Glutamatergic neuron (in vitro differentiated cells): ENCODE data around the gene TAMM41. TPM values are rescaled to one million over a fixed set of nuclear protein-coding genes. Genes with fewer than 3 reads are reported as not detected.
"Not testable (repeated sequence)": the region's sequence is repeated elsewhere in the genome, so short reads cannot be mapped to it uniquely, and the experiment has no call there.

Experiments used
- DNase-seq: peaks from one replicate; pipeline ENCODE4 v3.0.0; 2022
- H3K27ac Mint-ChIP-seq: one replicate; pipeline ENCODE4 v1.8.0; 2020; ENCODE audit warnings: mild to moderate bottlenecking, mixed read lengths, inconsistent platforms; ENCODE audit not compliant: unreplicated experiment
- H3K27me3 Mint-ChIP-seq: one replicate; pipeline ENCODE4 v1.8.0; 2020; ENCODE audit warnings: mild to moderate bottlenecking, moderate library complexity, mixed read lengths, inconsistent platforms; ENCODE audit not compliant: unreplicated experiment
- H3K36me3 Mint-ChIP-seq: one replicate; pipeline ENCODE4 v1.8.0; 2020; ENCODE audit warnings: mild to moderate bottlenecking, mixed read lengths, inconsistent platforms; ENCODE audit not compliant: unreplicated experiment
- H3K4me1 Mint-ChIP-seq: one replicate; pipeline ENCODE4 v1.8.0; 2020; ENCODE audit warnings: mild to moderate bottlenecking, low read depth, mixed read lengths, inconsistent platforms; ENCODE audit not compliant: unreplicated experiment
- H3K4me3 Mint-ChIP-seq: one replicate; pipeline ENCODE4 v1.8.0; 2020; ENCODE audit warnings: mild to moderate bottlenecking, mixed read lengths, inconsistent platforms; ENCODE audit not compliant: unreplicated experiment
- H3K9me3 Mint-ChIP-seq: one replicate; pipeline ENCODE4 v1.8.0; 2020; ENCODE audit warnings: mild to moderate bottlenecking, moderate library complexity, mixed read lengths, inconsistent platforms; ENCODE audit not compliant: unreplicated experiment
- long read RNA-seq: library from polyadenylated mRNA; unstranded; transcript quantifications from one replicate; pipeline ENCODE4 v2.0.0, GENCODE V29; 2020; ENCODE audit not compliant: unreplicated experiment
- total RNA-seq: library from RNA; stranded (reverse); fragmentation: NEBNext Ultra II Directional; extraction: Animal tissue kit (Norgen Biotek cat#: 25700); gene quantifications from one replicate; pipeline ENCODE4 v1.2.1, GENCODE V29; 2021; ENCODE audit not compliant: unreplicated experiment
- TF ChIP-seq, protein P1 (sequence below): fragments of 200-600 bp; sonication (generic); IDR thresholded peaks from one replicate; pipeline ENCODE4 v1.5.0; 2021; ENCODE audit not compliant: partially characterized antibody, unreplicated experiment

Gene TAMM41
- total RNA-seq, result 23.4 TPM
- long read RNA-seq, transcript TAMM41-206 (8 exons, 1,213 nt), result major isoform, 9 of 9 reads
- long read RNA-seq, partial matches to known transcripts, result 0 of 9 reads
- long read RNA-seq, other reads (novel, unspliced or antisense), result 0 of 9 reads

DNA sequence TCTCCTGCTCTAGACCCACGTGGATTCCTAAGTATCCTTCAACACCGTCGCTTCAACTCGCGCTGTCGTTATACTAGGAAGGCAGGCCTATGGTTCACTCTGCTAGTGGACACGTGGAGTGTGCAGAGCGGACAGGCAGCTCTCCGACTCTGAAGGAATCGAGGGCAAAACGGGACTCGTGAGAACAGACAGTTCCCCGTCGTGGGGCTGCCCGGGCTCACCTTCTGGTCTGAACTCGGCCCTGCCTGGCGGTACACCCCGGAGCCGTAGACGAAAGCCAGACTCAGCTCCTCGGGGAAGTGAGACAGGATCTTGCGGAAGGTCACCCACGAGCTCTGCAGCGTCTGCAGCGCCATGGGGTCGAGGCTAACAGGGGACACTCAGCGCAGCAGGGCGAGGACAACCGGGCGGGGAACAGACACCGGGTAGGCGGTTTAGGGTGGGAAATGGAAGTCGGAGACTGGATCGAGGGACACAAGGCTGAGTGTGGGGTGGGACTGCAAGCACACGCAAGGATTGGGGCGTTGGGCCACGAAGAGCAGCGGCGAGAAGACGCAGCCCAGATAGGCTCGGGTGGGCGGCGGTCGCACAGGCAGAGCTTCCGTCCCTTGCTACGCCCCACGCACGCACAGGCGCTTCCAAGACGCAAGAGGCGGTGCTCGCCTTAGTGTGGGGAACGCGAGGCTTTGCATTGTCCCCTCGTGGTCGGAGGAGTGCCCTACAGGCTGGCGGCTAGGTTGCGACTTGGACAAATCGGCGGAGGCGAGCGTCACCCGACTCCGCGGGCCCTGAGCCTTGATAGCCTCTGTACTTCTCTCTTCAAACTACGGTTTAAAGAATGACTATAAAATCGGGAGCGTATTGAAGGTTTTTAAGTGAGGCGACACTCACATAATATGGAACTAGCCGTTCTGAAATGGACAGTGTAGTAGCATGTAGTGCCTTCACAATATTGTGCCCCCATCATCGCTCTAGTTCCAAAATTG lies at the start of gene TAMM41:
Gene TAMM41, minus strand, starts transcription at position 605 of the 986 bp plus-strand sequence. Its CDS starts 249 bp downstream, at position 356.
- H3K27ac Mint-ChIP-seq, result peak within 1 kb of the TSS; percentile 75
- peaks cover 5% of the 10 kb centered on the region for H3K9me3 Mint-ChIP-seq
- no peaks in the 10 kb centered on the region for H3K36me3 Mint-ChIP-seq
- H3K27me3 Mint-ChIP-seq, result peaks cover 11% of the 10 kb centered on the region
- DNase-seq, result peak; percentile 90
- peaks cover 10% of the 10 kb centered on the region for H3K4me1 Mint-ChIP-seq
- TF ChIP-seq, protein P1, sequence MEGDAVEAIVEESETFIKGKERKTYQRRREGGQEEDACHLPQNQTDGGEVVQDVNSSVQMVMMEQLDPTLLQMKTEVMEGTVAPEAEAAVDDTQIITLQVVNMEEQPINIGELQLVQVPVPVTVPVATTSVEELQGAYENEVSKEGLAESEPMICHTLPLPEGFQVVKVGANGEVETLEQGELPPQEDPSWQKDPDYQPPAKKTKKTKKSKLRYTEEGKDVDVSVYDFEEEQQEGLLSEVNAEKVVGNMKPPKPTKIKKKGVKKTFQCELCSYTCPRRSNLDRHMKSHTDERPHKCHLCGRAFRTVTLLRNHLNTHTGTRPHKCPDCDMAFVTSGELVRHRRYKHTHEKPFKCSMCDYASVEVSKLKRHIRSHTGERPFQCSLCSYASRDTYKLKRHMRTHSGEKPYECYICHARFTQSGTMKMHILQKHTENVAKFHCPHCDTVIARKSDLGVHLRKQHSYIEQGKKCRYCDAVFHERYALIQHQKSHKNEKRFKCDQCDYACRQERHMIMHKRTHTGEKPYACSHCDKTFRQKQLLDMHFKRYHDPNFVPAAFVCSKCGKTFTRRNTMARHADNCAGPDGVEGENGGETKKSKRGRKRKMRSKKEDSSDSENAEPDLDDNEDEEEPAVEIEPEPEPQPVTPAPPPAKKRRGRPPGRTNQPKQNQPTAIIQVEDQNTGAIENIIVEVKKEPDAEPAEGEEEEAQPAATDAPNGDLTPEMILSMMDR, result peak; percentile 68
- H3K4me3 Mint-ChIP-seq, result peak within 1 kb of the TSS; percentile 99

GRCh38 chr3:11878837-11879236 lies 32.2 kb upstream of the TAMM41 start:
- Mint-ChIP-seq H3K4me3 (no peak overlapping the region), H3K9me3 (peaks cover 1% of the 10 kb centered on the region), H3K27me3 (no peaks in the 10 kb centered on the region), H3K36me3 (no peaks in the 10 kb centered on the region), H3K27ac (no peak overlapping the region), H3K4me1 (no peaks in the 10 kb centered on the region)
- no peak for DNase-seq
- TF ChIP-seq, protein P1, result no peak

- H3K27ac Mint-ChIP-seq, H3K27me3 Mint-ChIP-seq, H3K4me1 Mint-ChIP-seq, DNase-seq, H3K4me3 Mint-ChIP-seq, H3K36me3 Mint-ChIP-seq, H3K9me3 Mint-ChIP-seq: not testable (repeated sequence)
These were observed 28.0 kb upstream of the TAMM41 start for GRCh38 chr3:11874707-11875106.

- H3K27ac Mint-ChIP-seq, H3K9me3 Mint-ChIP-seq, DNase-seq, H3K4me1 Mint-ChIP-seq, H3K36me3 Mint-ChIP-seq, H3K27me3 Mint-ChIP-seq, H3K4me3 Mint-ChIP-seq: not testable (repeated sequence)
These were observed 17.1 kb upstream of the TAMM41 start for GRCh38 chr3:11863739-11864138.

DNA sequence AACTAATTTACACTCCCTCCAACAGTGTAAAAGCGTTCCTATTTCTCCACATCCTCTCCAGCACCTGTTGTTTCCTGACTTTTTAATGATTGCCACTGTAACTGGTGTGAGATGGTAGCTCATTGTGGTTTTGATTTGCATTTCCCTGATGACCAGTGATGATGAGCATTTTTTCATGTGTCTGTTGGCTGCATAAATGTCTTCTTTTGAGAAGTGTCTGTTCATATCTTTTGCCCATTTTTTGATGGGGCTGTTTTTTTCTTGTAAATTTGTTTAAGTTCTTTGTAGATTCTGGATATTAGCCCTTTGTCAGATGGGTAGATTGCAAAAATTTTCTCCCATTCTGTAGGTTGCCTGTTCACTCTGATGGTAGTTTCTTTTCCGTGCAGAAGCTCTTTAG lies 15.9 kb upstream of the TAMM41 start:
- DNase-seq, H3K27me3 Mint-ChIP-seq: not testable (repeated sequence)

DNA sequence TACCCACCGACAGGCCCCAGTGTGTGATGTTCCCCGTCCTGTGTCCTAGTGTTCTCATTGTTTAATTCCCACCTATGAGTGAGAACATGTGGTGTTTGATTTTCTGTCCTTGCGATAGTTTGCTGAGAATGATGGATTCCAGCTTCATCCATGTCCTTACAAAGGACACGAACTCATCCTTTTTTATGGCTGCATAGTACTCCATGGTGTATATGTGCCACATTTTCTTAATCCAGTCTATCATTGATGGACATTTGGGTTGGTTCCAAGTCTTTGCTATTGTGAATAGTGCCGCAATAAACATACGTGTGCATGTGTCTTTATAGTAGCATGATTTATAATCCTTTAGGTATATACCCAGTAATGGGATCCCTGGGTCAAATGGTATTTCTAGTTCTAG lies 15.5 kb upstream of the TAMM41 start:
- H3K27ac Mint-ChIP-seq, H3K4me1 Mint-ChIP-seq, H3K4me3 Mint-ChIP-seq, H3K36me3 Mint-ChIP-seq, H3K9me3 Mint-ChIP-seq, H3K27me3 Mint-ChIP-seq, DNase-seq: not testable (repeated sequence)

More for the DNA sequence above, 15.9 kb upstream of the TAMM41 start:
- H3K9me3 Mint-ChIP-seq, H3K4me1 Mint-ChIP-seq, H3K4me3 Mint-ChIP-seq, H3K36me3 Mint-ChIP-seq, H3K27ac Mint-ChIP-seq: not testable (repeated sequence)

DNA sequence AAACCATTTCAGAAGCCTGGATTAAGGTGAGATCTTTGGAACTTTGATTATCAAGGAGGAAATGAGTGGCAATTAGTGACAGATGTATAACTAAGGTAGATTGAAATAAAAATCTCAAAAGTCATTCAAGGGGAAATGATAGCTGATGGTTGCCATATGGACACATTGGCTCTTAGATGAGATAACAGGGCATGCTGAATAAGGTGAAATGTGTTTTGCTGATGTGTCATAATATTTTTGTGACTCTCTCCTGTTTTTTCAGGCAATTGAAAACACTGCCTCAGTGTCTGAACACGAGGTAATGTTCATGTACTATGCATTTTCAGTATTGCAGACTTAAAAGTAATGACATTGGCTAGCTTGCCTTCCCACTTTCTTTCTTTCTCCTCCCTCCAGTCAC lies 13.5 kb upstream of the TAMM41 start:
- not testable (repeated sequence) for H3K27ac Mint-ChIP-seq

More for the DNA sequence above, 13.5 kb upstream of the TAMM41 start:
- H3K27me3 Mint-ChIP-seq, H3K9me3 Mint-ChIP-seq, H3K36me3 Mint-ChIP-seq, DNase-seq, H3K4me3 Mint-ChIP-seq, H3K4me1 Mint-ChIP-seq: not testable (repeated sequence)
